ENCODE measurements around the gene CELF2.

DNA sequence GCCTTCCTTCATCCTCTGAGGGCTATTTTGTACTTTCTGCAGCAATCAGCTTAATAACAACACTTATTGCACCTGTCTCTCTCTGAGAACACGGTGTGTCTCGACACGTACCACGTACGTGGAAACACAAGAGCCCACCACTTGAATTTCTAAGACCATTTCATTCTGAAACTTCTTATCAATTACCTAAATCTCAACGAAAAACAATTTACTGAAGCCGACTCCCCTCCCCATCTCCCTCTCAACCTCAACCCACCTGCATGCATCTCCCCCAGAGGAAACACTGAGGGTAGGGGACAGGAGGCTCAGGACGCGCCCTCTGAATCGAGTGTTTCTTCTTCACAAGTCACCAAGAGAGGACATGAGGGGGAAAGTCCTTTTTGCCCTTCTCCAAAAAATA, 315.2 kb downstream of the CELF2 start:
- TF ChIP-seq, protein P1, sequence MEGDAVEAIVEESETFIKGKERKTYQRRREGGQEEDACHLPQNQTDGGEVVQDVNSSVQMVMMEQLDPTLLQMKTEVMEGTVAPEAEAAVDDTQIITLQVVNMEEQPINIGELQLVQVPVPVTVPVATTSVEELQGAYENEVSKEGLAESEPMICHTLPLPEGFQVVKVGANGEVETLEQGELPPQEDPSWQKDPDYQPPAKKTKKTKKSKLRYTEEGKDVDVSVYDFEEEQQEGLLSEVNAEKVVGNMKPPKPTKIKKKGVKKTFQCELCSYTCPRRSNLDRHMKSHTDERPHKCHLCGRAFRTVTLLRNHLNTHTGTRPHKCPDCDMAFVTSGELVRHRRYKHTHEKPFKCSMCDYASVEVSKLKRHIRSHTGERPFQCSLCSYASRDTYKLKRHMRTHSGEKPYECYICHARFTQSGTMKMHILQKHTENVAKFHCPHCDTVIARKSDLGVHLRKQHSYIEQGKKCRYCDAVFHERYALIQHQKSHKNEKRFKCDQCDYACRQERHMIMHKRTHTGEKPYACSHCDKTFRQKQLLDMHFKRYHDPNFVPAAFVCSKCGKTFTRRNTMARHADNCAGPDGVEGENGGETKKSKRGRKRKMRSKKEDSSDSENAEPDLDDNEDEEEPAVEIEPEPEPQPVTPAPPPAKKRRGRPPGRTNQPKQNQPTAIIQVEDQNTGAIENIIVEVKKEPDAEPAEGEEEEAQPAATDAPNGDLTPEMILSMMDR (IDR thresholded peaks at IDR 0.05) = no peak
- TF ChIP-seq POLR2A (IDR thresholded peaks at IDR 0.05) (no peak), POLR2AphosphoS5 (IDR thresholded peaks at IDR 0.05) (no peak)
